ENCODE results near the gene PRKD1. TPM values are rescaled to one million over a fixed set of nuclear protein-coding genes. Genes with fewer than 3 reads are reported as not detected.
"Not testable (repeated sequence)": the region's sequence is repeated elsewhere in the genome, so short reads cannot be mapped to it uniquely, and the experiment has no call there.

PRKD1 gene
- total RNA-seq, 1 donor from 2014 or later = 13.5 TPM

DNA sequence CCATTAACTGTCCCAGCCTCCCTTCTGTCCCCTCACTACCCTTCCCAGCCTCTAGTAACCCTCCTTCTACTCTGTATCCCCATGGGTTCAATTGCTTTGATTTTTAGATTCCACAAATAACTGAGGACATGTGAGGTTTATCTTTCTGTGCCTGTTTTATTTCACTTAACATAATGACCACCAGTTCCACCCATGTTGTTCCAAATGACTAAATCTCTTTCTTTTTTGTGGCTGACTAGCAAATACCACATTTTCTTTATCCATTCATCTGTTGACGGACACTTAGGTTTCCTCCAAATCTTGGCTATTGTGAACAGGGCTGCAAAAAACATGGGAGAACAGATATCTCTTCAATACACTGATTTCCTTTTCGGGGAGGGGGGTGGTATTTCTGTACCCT, 65.7 kb downstream of the PRKD1 start:
- Mint-ChIP-seq H3K36me3 (ENCODE audit: low read depth) (peaks cover under 1% of the 10 kb centered on the region), H3K27ac (ENCODE audit: unreplicated experiment) (no peak overlapping the region), H3K9me3 (no peaks in the 10 kb centered on the region), H3K27me3 (ENCODE audit: low read depth) (no peaks in the 10 kb centered on the region), H3K4me3 (no peak overlapping the region), H3K4me1 (peaks cover 11% of the 10 kb centered on the region)
- DNase-seq (ENCODE audit: low read depth, low spot score) = no peak
- no peak for TF ChIP-seq CTCF (conservative IDR thresholded peaks at IDR 0.05)

- Mint-ChIP-seq H3K36me3 (ENCODE audit: low read depth) (peaks cover 23% of the 10 kb centered on the region), H3K4me3 (no peak overlapping the region), H3K27ac (ENCODE audit: unreplicated experiment) (no peak overlapping the region), H3K27me3 (ENCODE audit: low read depth) (no peaks in the 10 kb centered on the region), H3K9me3 (peaks cover 16% of the 10 kb centered on the region), H3K4me1 (no peaks in the 10 kb centered on the region)
- DNase-seq (ENCODE audit: low read depth, low spot score) = no peak
- TF ChIP-seq CTCF (conservative IDR thresholded peaks at IDR 0.05) = no peak
These were observed 69.3 kb downstream of the PRKD1 start for GRCh38 chr14:29858299-29858698.

DNA sequence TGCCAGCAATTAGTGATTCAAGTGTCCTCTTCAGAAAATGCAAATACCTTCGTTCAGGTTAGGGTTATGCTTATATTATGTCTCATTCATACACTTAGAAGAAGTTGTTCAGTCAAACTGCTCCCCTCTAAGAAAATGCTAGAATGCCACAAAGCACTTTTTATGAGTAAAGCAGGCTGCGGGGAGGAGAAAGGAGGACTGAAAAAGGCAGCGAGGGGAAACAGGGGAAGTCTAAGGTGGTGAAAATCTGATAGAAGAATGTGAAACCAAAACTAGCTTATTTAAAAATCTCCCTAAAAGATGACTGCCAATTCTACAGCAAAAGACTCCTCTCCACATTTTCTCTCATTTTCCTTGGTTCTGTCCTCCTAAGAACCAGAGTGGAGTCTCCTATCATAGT, 70.1 kb downstream of the PRKD1 start:
- H3K4me3 Mint-ChIP-seq = no peak overlapping the region
- H3K9me3 Mint-ChIP-seq = peaks cover 16% of the 10 kb centered on the region
- TF ChIP-seq CTCF (conservative IDR thresholded peaks at IDR 0.05) = no peak
- no peak for DNase-seq (ENCODE audit: low read depth, low spot score)
- H3K27ac Mint-ChIP-seq (ENCODE audit: unreplicated experiment) = no peak overlapping the region
- H3K4me1 Mint-ChIP-seq = no peaks in the 10 kb centered on the region
- no peaks in the 10 kb centered on the region for H3K27me3 Mint-ChIP-seq (ENCODE audit: low read depth)
- peaks cover 23% of the 10 kb centered on the region for H3K36me3 Mint-ChIP-seq (ENCODE audit: low read depth)

GRCh38 chr14:29856516-29856915, 71.1 kb downstream of the PRKD1 start:
- Mint-ChIP-seq H3K27me3 (ENCODE audit: low read depth) (no peaks in the 10 kb centered on the region), H3K9me3 (peaks cover 19% of the 10 kb centered on the region), H3K36me3 (ENCODE audit: low read depth) (peaks cover 26% of the 10 kb centered on the region), H3K4me3 (no peak overlapping the region), H3K4me1 (no peaks in the 10 kb centered on the region), H3K27ac (ENCODE audit: unreplicated experiment) (no peak overlapping the region)
- DNase-seq (ENCODE audit: low read depth, low spot score) = no peak
- TF ChIP-seq CTCF (conservative IDR thresholded peaks at IDR 0.05) = no peak

GRCh38 chr14:29853691-29854090, 74.0 kb downstream of the PRKD1 start:
- peaks cover 19% of the 10 kb centered on the region for H3K9me3 Mint-ChIP-seq
- not testable (repeated sequence) for H3K4me3 Mint-ChIP-seq; H3K27ac Mint-ChIP-seq (ENCODE audit: unreplicated experiment); DNase-seq (ENCODE audit: low read depth, low spot score); H3K4me1 Mint-ChIP-seq; H3K27me3 Mint-ChIP-seq (ENCODE audit: low read depth)
- H3K36me3 Mint-ChIP-seq (ENCODE audit: low read depth) = peaks cover 30% of the 10 kb centered on the region

- Mint-ChIP-seq H3K9me3 (peaks cover 19% of the 10 kb centered on the region), H3K4me1 (peaks cover under 1% of the 10 kb centered on the region), H3K27me3 (ENCODE audit: low read depth) (no peaks in the 10 kb centered on the region), H3K27ac (ENCODE audit: unreplicated experiment) (no peak overlapping the region), H3K36me3 (ENCODE audit: low read depth) (peaks cover 30% of the 10 kb centered on the region), H3K4me3 (no peak overlapping the region)
- DNase-seq (ENCODE audit: low read depth, low spot score) = no peak
- no peak for TF ChIP-seq CTCF (conservative IDR thresholded peaks at IDR 0.05)
These were observed 74.4 kb downstream of the PRKD1 start for GRCh38 chr14:29853272-29853671.

Measured in neural crest cell (in vitro differentiated cells).